ENCODE measurements around the gene TEX38. TPM values are rescaled to one million over a fixed set of nuclear protein-coding genes. Genes with fewer than 3 reads are reported as not detected.
A peak's percentile ranks its signal among the peaks of the same experiment; 100 is the strongest.
"Not testable (repeated sequence)": the region's sequence is repeated elsewhere in the genome, so short reads cannot be mapped to it uniquely, and the experiment has no call there.

The TEX38 gene
- total RNA-seq, 2 experiments from 2014 or later, result not detected

DNA sequence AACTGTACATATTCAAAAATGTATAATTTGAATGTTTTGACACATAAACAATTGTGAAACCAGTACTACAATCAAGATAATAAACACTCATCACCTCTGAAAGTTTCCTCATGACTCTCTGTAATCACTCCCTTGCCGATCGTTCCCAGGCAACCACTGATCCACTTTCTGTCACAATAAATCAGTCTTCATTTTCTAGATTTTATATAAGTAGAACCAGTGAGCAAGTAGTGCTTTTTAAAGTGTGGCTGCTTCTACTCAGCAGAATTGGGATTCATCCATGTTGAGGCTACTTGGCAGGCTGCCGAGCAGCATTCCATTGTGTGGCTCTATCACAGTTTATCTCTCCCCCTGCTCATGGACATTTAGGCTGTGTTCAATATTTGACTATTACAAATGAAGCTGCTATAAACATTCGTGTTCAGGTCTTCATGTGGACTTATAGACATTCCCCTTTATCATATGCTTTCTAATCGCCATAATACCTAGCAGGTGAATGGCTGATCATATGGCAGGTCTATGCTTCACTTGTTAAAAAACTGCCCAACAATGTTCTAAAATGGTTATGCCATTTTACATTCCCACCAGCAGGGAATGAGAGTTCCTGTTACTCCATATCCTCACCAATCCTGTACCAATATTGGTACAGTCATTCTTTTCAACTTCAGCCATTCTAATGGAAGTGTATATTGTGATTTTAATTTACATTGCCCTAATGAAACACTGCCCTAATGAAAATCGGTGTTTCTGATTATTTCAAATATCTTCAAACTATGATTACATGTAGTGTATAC lies 20.5 kb downstream of the TEX38 start:
- Mint-ChIP-seq H3K27me3 (ENCODE audit: low read depth) (no peaks in the 10 kb centered on the region), H3K36me3 (ENCODE audit: low read depth) (peaks cover 80% of the 10 kb centered on the region), H3K27ac (no peak overlapping the region), H3K9me3 (ENCODE audit: insufficient read depth) (no peaks in the 10 kb centered on the region), H3K4me3 (no peak overlapping the region), H3K4me1 (ENCODE audit: low read depth) (peaks cover 11% of the 10 kb centered on the region)
- ChIA-PET CTCF (no interaction called here), POLR2A (no interaction called here)
- ATAC-seq, result no peak
- DNase-seq, result no peak

DNA sequence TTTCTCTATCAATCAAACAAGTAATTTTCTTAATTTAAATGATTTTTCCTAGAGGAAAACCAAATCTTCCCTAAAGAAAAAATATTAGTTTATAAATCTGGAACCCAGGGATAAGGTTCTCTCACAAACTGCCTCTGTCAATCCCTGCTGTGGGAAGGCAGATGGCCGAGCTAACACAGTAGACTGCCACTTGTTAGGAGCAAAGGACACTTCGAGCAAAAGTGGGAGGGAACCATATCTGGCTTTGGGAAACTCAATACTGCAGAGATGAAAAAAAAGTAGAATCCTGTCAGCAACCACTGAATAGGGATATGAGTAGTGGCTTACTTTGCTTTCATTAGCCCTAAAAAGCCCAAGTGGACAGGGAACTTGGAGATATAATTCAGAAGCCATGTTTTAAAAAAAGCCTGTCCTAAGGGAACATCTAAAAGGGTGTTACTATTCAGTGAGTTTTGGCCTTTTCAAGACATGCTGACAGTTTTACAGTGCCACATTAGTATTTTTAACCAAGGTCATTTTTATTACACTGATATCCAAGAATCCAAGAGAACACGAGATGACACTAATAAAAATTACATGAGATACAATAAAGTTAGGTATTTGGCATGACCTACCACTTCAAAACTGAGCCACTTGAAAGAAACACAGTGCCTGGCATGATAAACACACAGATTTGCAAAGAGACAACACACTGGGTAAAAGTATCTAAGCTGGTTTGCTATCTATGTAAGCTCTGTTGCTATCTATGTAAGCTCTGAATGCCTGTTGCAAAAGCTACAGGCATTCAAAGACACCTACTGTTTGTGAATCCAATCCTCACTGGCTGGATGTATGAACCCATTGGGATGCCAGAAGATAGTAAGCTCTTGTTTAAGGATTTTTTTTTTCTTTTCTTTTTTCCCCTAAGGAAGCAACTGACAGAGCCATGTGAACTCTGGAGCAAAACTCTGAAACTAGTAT lies 21.4 kb downstream of the TEX38 start:
- Mint-ChIP-seq H3K36me3 (ENCODE audit: low read depth) (peaks cover 77% of the 10 kb centered on the region), H3K27ac (no peak overlapping the region), H3K9me3 (ENCODE audit: insufficient read depth) (no peaks in the 10 kb centered on the region), H3K4me1 (ENCODE audit: low read depth) (peaks cover 3% of the 10 kb centered on the region), H3K4me3 (no peak overlapping the region), H3K27me3 (ENCODE audit: low read depth) (no peaks in the 10 kb centered on the region)
- no peak for ATAC-seq
- no peak for DNase-seq
- ChIA-PET CTCF (no interaction called here), POLR2A (interaction anchor here (0.7 kb wide), 1 partner anchor 17 kb away, joined by 5 read pairs; no protein-coding TSS in a partner anchor)

DNA sequence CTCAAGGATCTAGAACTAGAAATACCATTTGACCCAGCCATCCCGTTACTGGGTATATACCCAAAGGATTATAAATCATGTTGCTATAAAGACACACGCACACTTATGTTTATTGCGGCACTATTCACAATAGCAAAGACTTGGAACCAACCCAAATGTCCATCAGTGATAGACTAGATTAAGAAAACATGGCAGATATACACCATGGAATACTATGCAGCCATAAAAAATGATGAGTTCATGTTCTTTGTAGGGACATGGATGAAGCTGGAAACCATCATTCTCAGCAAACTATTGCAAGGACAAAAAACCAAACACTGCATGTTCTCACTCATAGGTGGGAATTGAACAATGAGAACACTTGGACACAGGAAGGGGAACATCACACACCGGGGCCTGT lies 23.0 kb downstream of the TEX38 start:
- H3K36me3 Mint-ChIP-seq (ENCODE audit: low read depth), result peaks cover 68% of the 10 kb centered on the region

DNA sequence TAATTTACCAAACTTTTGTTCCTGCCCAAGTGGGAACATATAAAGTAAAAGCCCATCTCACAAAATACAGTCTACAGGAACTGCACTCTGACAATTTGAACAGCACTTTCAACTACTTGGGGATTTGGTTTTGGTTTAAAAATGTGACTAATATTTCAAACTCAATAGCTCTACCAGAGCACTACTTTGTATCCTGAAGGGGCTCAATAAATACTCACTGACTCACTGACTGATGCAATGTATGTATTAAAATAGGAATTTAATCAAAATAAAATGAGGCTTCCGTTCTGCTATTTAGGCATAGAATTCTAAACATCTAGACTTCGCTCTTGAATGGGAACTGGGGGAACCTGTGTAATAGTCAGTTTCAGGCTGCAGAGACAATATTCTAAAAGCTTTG lies 25.4 kb downstream of the TEX38 start:
- Mint-ChIP-seq H3K27ac (no peak overlapping the region), H3K4me1 (ENCODE audit: low read depth) (no peaks in the 10 kb centered on the region), H3K9me3 (ENCODE audit: insufficient read depth) (no peaks in the 10 kb centered on the region), H3K27me3 (ENCODE audit: low read depth) (no peaks in the 10 kb centered on the region), H3K36me3 (ENCODE audit: low read depth) (peaks cover 53% of the 10 kb centered on the region), H3K4me3 (no peak overlapping the region)
- CTCF ChIA-PET, result interaction anchor here (1.2 to 1.5 kb wide), 3 partner anchors 11 to 216 kb away, joined by 4 to 7 read pairs (median 4); no protein-coding TSS in a partner anchor
- DNase-seq (no peak), ATAC-seq (no peak)
- POLR2A ChIA-PET, result interaction anchor here (1.1 kb wide), 1 partner anchor 18 kb away, joined by 4 read pairs; no protein-coding TSS in a partner anchor

More for the DNA sequence above, 23.0 kb downstream of the TEX38 start:
- H3K27me3 Mint-ChIP-seq (ENCODE audit: low read depth); H3K27ac Mint-ChIP-seq; H3K4me1 Mint-ChIP-seq (ENCODE audit: low read depth); ATAC-seq; CTCF ChIA-PET; H3K9me3 Mint-ChIP-seq (ENCODE audit: insufficient read depth); DNase-seq; POLR2A ChIA-PET; H3K4me3 Mint-ChIP-seq: not testable (repeated sequence)

DNA sequence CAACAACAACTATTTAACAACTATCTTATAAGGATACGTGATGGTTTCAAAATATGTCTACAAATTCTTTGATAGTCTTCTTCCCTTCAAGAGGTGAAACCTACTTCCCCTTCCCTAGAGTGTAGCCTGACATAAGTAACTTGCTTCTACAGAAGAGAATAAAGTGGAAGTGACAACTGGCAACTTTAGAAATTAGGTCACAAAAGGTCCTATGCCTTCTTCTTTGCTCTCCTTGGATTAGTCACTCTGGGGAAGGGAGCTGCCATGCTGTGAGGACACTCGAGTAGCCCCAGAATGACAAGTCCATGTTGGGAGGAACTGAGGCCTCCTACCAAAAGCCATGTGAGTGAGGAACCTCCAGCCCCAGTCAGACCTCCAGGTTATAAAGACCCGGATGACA lies 28.0 kb downstream of the TEX38 start:
- no peak for DNase-seq
- POLR2A ChIA-PET, result no interaction called here
- Mint-ChIP-seq H3K36me3 (ENCODE audit: low read depth) (peaks cover 57% of the 10 kb centered on the region), H3K9me3 (ENCODE audit: insufficient read depth) (no peaks in the 10 kb centered on the region), H3K27me3 (ENCODE audit: low read depth) (no peaks in the 10 kb centered on the region), H3K4me3 (no peak overlapping the region), H3K27ac (peak overlapping the region; percentile 8), H3K4me1 (ENCODE audit: low read depth) (no peaks in the 10 kb centered on the region)
- CTCF ChIA-PET, result no interaction called here
- ATAC-seq, result no peak

DNA sequence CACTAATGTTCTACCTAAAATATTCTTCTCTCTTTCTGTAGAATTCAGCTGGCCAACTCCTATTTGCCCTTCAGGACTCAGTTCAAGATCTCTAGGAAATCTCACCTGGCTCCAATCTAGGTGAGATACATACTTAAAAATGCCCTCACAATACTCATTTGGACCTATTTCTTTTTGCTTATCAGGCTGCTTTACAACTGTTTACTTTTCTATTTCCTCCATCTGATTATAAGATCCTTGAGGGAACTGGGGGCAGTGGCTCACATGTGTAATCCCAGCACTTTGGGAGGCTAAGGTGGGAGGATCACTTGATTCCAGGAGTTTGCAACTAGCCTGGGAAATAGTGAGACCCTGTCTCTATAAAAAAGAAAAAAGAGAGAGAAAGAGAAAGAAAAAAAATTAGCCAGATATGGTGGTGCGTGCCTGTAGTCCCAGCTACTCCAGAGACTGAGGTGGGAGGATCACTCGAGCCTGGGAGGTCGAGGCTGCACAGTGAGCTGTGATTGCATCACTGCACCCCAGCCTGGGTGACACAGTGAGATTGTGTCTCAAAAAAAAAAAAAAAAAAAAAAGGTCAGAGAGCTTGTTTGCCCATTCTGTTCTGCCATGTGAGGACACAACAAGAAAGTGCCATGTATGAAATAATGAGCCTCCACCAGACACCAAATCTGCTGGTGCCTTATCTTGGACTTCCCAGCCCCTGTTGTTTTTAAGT lies 32.4 kb downstream of the TEX38 start:
- H3K4me1 Mint-ChIP-seq (ENCODE audit: low read depth), result no peaks in the 10 kb centered on the region
- no peak overlapping the region for H3K27ac Mint-ChIP-seq
- ChIA-PET CTCF (interaction anchor here (0.8 kb wide), 1 partner anchor 25 kb away, joined by 3 read pairs; no protein-coding TSS in a partner anchor), POLR2A (no interaction called here)
- no peaks in the 10 kb centered on the region for H3K27me3 Mint-ChIP-seq (ENCODE audit: low read depth)
- no peak overlapping the region for H3K4me3 Mint-ChIP-seq
- ATAC-seq, result no peak
- H3K9me3 Mint-ChIP-seq (ENCODE audit: insufficient read depth), result no peaks in the 10 kb centered on the region
- H3K36me3 Mint-ChIP-seq (ENCODE audit: low read depth), result peaks cover 54% of the 10 kb centered on the region
- no peak for DNase-seq

DNA sequence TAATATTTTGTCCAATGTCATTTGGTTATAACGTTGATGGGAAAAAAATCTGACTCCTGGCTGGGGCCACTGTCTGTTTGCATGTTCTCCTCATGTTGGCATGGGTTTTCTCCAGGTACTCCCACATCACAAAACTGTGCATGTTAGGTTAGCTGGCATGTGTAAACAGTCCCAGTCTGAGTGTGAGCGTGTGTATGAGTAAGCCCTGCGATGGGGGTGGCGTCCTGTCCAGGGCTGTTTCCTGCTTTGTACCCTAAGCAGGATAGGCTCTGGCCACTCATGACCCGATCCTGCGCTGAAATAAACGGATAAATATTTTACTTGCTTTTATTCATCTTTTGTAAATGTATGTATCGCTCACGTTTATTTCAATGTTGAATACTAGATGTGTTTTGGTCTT lies 33.8 kb downstream of the TEX38 start:
- H3K36me3 Mint-ChIP-seq (ENCODE audit: low read depth), result peaks cover 56% of the 10 kb centered on the region
- H3K27me3 Mint-ChIP-seq (ENCODE audit: low read depth), result no peaks in the 10 kb centered on the region
- no peak overlapping the region for H3K27ac Mint-ChIP-seq
- no peak overlapping the region for H3K4me3 Mint-ChIP-seq
- POLR2A ChIA-PET, result no interaction called here
- DNase-seq (no peak), ATAC-seq (no peak)
- no peaks in the 10 kb centered on the region for H3K4me1 Mint-ChIP-seq (ENCODE audit: low read depth)
- CTCF ChIA-PET, result interaction anchor here (1.0 kb wide), 1 partner anchor 19 kb away, joined by 3 read pairs; no protein-coding TSS in a partner anchor
- H3K9me3 Mint-ChIP-seq (ENCODE audit: insufficient read depth), result no peaks in the 10 kb centered on the region

DNA sequence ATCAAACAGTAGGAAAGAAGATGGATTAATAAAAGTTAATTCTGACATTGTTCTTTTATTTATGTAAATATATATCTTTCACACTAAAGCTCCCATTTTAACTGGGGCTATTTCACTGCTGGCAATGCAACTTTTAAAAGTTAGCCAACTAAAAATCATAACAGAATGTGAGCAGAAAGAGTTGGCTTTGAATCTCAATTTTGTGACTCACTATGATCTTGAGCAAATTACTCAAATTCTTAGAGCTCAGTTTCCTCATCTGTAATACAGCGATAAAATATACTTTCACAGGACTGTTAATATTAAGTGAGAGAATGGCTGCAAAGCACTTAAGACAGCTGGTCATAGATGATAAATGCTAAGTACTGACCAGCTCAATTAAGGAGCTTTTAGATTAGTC lies 36.5 kb downstream of the TEX38 start:
- H3K9me3 Mint-ChIP-seq (ENCODE audit: insufficient read depth), result no peaks in the 10 kb centered on the region
- peaks cover 63% of the 10 kb centered on the region for H3K36me3 Mint-ChIP-seq (ENCODE audit: low read depth)
- CTCF ChIA-PET, result interaction anchor here (0.8 to 1.3 kb wide), 4 partner anchors 8 to 221 kb away, joined by 3 to 4 read pairs (median 4); no protein-coding TSS in a partner anchor

DNA sequence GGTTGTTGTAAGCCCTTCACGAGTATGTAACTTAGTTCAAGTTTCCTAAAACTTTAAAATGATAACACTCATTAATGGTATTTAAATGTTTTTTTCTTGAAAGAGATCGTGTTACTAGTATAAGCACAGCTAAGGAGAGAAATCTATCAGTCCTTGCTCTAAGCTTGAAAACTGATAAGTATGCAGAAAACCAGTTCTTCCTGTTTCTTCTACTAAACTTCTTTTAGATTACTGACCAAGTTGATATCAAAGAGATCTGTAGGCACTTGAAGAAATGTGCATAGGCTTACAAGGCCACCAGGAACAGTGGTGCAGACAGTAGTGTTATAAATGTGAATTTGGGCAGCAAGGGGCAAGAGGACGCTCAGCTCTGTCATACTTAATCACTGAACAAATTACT lies 43.3 kb downstream of the TEX38 start:
- Mint-ChIP-seq H3K27me3 (ENCODE audit: low read depth) (no peaks in the 10 kb centered on the region), H3K4me3 (no peak overlapping the region), H3K4me1 (ENCODE audit: low read depth) (peaks cover 36% of the 10 kb centered on the region), H3K27ac (no peak overlapping the region), H3K36me3 (ENCODE audit: low read depth) (peaks cover 51% of the 10 kb centered on the region), H3K9me3 (ENCODE audit: insufficient read depth) (no peaks in the 10 kb centered on the region)
- DNase-seq, result no peak
- no peak for ATAC-seq
- CTCF ChIA-PET, result interaction anchor here (1.8 kb wide), 1 partner anchor 10 kb away, joined by 4 read pairs; no protein-coding TSS in a partner anchor
- POLR2A ChIA-PET, result interaction anchor here (1.3 to 1.6 kb wide), 3 partner anchors 12 to 99 kb away, joined by 3 to 4 read pairs (median 4); no protein-coding TSS in a partner anchor

More for the DNA sequence above, 36.5 kb downstream of the TEX38 start:
- H3K4me3 Mint-ChIP-seq, result no peak overlapping the region
- DNase-seq, result no peak
- POLR2A ChIA-PET, result no interaction called here
- no peak overlapping the region for H3K27ac Mint-ChIP-seq
- ATAC-seq, result no peak
- H3K27me3 Mint-ChIP-seq (ENCODE audit: low read depth), result no peaks in the 10 kb centered on the region
- no peaks in the 10 kb centered on the region for H3K4me1 Mint-ChIP-seq (ENCODE audit: low read depth)

DNA sequence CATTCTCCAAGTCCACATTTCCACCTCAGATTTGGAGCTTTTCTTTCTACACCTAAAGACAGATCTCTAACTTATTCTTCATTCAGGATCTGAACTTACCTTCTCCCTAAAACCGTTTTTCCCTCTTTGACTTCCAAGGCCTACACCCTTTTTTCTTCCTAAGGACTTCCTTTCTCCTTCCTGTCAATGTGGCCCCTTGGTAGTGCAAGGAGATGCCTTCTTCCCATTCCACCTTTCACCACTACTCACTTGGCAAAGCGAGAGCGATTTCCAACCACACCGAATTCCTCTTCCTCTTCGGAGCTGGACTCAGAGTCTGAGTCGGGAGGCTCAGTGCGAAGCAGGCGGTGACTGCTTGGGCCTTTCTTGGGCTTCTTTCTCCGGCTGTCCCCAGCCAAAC lies 46.0 kb downstream of the TEX38 start:
- Mint-ChIP-seq H3K27me3 (ENCODE audit: low read depth) (no peaks in the 10 kb centered on the region), H3K9me3 (ENCODE audit: insufficient read depth) (no peaks in the 10 kb centered on the region), H3K4me1 (ENCODE audit: low read depth) (peaks cover 40% of the 10 kb centered on the region), H3K27ac (peak overlapping the region; percentile 95), H3K4me3 (peak overlapping the region; percentile 94), H3K36me3 (ENCODE audit: low read depth) (peaks cover 37% of the 10 kb centered on the region)
- CTCF ChIA-PET, result interaction anchor here (2.0 to 2.6 kb wide), 2 partner anchors 184 to 187 kb away, joined by 5 to 7 read pairs; no protein-coding TSS in a partner anchor
- POLR2A ChIA-PET, result interaction anchor here (1.4 to 1.6 kb wide), 2 partner anchors 101 to 114 kb away, joined by 3 read pairs; partner anchors contain the start of genes MKNK1 and MOB3C
- DNase-seq (no peak), ATAC-seq (no peak)

DNA sequence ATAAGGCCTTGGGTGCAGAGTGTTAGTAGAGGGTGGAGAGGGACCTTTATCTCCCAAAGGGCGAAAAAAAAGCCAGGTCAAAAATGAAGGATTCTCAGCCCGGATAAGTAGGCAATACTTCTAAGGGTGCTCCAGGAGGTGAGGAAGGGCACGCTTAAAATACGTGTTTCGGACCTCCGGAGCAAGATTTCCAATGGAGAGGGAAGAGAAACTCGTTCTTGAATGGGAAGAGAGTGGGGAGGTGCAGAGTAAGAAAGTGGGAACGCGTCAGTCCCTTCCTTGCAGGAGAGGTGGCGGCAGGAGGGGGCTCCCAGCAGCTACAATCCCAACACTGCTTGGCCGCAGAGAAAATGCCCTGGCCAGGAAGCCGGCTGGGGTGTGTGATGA lies 46.7 kb downstream of the TEX38 start:
- no peak for DNase-seq
- ChIA-PET POLR2A (interaction anchor here (0.6 to 2.1 kb wide), 5 partner anchors 44 to 415 kb away, joined by 3 to 6 read pairs (median 3); partner anchors contain the start of genes ATPAF1, LRRC41, MKNK1 and MOB3C), CTCF (interaction anchor here (1.0 to 2.6 kb wide), 3 partner anchors 112 to 188 kb away, joined by 3 to 7 read pairs (median 5); no protein-coding TSS in a partner anchor)
- no peaks in the 10 kb centered on the region for H3K9me3 Mint-ChIP-seq (ENCODE audit: insufficient read depth)
- H3K27me3 Mint-ChIP-seq (ENCODE audit: low read depth), result no peaks in the 10 kb centered on the region
- peaks cover 34% of the 10 kb centered on the region for H3K36me3 Mint-ChIP-seq (ENCODE audit: low read depth)
- peak overlapping the region; percentile 94 for H3K4me3 Mint-ChIP-seq
- peaks cover 40% of the 10 kb centered on the region for H3K4me1 Mint-ChIP-seq (ENCODE audit: low read depth)
- no peak for ATAC-seq
- peak overlapping the region; percentile 95 for H3K27ac Mint-ChIP-seq

All from activated CD8-positive, alpha-beta T cell treated with anti-CD3 and anti-CD28 coated beads, Interleukin-2, amount 10 ng/mL, durations not matched to agents 7 days and 5 days (primary cell).